GM19023 (cell line): Measurements from ENCODE around the gene C12orf54.
"Not testable (repeated sequence)": the region's sequence is repeated elsewhere in the genome, so short reads cannot be mapped to it uniquely, and the experiment has no call there.

ENCODE experiments used
- ATAC-seq: cut with Tn5 transposase; IDR thresholded peaks from one replicate; pipeline ENCODE4 v1.9.1; 2021; ENCODE audit warnings: mild to moderate bottlenecking, moderate library complexity; ENCODE audit not compliant: unreplicated experiment

C12orf54 gene

GRCh38 chr12:48508987-48509386 is 26.7 kb downstream of the C12orf54 start:
- no peak for ATAC-seq

- no peak for ATAC-seq
Measured at GRCh38 chr12:48510111-48510510, 27.8 kb downstream of the C12orf54 start.

GRCh38 chr12:48512855-48513254 is 30.6 kb downstream of the C12orf54 start:
- peak; percentile 77 for ATAC-seq

DNA sequence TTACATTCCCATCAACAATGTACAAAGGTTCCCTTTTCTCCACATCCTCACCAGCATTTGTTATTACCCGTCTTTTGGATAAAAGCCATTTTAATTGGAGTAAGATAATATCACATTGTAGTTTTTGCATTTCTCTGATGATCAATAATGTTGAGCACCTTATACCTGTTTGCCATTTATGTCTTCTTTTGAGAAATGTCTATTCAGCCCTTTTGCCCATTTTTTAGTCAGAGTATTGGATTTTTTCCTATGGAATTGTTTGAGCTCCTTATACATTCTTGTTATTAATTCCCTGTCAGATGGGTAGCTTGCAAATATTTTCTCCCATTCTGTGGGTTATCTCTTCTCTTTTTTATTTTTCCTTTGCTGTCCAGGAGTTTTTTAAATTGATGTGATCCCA is 32.4 kb downstream of the C12orf54 start:
- ATAC-seq = no peak

GRCh38 chr12:48520381-48520780 is 38.1 kb downstream of the C12orf54 start:
- ATAC-seq = not testable (repeated sequence)

GRCh38 chr12:48525332-48525731 is 43.0 kb downstream of the C12orf54 start, which contains the start of gene OR8S1:
TSS of gene OR8S1 (plus strand) at chr12:48525632. CDS start at chr12:48525632, 0 bp downstream.
- ATAC-seq = no peak

DNA sequence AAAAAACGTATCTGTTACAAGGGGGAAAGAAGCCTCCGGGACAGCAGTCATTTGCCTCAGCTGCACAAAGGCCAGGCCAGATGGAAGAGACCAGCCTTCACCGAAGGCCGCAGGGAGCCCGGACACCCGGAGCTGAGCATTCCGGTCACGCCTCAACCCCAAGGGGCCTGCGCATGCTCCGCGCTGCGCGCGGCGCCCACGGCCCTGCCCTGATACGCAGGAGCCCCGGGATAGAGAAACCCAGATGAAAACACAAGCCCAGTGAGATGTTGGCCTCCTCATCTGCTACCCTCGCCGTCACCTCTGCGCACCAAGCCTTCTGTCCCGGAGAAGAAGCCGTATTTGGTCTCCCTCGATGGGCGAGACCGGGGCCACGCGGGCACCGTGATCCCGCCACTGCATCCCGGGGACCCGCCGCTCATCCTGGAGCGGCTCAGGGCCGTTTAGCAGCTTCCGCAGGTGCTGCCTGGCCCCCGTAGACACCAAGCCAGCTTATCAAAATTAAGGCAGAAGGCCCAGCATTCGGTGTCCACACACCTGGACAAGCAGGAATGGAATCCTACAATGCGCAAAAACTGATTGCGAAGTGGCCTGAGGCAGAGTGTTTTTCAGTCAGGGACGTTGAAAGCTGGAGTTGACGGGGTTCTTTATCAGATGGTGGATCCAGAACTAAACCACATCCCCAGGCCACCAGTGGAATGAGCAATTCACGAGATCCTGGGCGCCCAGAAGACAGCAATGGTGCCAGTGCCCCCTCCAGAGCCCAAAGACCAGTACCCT is 45.8 kb downstream of the C12orf54 start:
- no peak for ATAC-seq

GRCh38 chr12:48532601-48533000 is 50.3 kb downstream of the C12orf54 start:
- no peak for ATAC-seq

GRCh38 chr12:48536602-48537001 is 54.3 kb downstream of the C12orf54 start:
- ATAC-seq = no peak

- ATAC-seq = no peak
Measured at GRCh38 chr12:48542300-48542928, 60.1 kb downstream of the C12orf54 start.

DNA sequence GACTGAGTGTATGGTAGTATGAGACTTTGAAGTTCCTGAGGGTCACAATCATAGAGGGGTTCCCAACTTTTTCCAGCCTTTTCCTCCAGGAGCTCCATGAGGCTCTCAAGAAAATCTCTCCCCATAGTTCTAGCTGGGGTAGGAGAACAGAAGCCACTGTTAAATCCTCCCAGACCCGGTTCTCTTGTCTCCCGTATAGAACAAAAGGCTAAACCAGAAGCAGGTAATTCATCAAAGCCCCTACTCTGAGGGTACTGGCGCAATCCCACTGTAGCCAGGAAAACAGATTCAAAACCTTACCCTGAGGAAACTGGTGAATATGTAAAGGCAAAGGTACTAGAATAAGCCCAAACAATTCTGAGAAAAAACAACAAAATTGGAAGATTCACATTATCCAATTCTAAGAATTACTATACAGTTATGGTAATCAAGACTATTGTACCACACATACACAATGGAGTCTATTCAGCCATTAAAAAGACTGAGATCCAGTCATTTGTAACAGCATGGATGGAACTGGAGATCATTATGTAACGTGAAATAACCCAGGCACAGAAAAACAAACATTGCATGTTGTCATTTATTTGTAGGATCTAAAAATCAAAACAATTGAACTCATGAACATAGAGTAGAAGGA is 63.7 kb downstream of the C12orf54 start:
- no peak for ATAC-seq
